ENCODE measurements around the gene KAT5. TPM values are rescaled to one million over a fixed set of nuclear protein-coding genes. Genes with fewer than 3 reads are reported as not detected.

The KAT5 gene
- total and polyA plus RNA-seq, 10 of the 15 experiments (the other 5 are each of a cell fraction or from before 2014, with no cell fraction given), result 3.4 to 66.1 (median 46.3) TPM

GRCh38 chr11:65720211-65720934, 8.3 kb downstream of the KAT5 start, which contains the start of gene RNASEH2C (continued):
- TF ChIP-seq, protein P1, sequence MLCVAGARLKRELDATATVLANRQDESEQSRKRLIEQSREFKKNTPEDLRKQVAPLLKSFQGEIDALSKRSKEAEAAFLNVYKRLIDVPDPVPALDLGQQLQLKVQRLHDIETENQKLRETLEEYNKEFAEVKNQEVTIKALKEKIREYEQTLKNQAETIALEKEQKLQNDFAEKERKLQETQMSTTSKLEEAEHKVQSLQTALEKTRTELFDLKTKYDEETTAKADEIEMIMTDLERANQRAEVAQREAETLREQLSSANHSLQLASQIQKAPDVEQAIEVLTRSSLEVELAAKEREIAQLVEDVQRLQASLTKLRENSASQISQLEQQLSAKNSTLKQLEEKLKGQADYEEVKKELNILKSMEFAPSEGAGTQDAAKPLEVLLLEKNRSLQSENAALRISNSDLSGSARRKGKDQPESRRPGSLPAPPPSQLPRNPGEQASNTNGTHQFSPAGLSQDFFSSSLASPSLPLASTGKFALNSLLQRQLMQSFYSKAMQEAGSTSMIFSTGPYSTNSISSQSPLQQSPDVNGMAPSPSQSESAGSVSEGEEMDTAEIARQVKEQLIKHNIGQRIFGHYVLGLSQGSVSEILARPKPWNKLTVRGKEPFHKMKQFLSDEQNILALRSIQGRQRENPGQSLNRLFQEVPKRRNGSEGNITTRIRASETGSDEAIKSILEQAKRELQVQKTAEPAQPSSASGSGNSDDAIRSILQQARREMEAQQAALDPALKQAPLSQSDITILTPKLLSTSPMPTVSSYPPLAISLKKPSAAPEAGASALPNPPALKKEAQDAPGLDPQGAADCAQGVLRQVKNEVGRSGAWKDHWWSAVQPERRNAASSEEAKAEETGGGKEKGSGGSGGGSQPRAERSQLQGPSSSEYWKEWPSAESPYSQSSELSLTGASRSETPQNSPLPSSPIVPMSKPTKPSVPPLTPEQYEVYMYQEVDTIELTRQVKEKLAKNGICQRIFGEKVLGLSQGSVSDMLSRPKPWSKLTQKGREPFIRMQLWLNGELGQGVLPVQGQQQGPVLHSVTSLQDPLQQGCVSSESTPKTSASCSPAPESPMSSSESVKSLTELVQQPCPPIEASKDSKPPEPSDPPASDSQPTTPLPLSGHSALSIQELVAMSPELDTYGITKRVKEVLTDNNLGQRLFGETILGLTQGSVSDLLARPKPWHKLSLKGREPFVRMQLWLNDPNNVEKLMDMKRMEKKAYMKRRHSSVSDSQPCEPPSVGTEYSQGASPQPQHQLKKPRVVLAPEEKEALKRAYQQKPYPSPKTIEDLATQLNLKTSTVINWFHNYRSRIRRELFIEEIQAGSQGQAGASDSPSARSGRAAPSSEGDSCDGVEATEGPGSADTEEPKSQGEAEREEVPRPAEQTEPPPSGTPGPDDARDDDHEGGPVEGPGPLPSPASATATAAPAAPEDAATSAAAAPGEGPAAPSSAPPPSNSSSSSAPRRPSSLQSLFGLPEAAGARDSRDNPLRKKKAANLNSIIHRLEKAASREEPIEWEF (IDR thresholded peaks at IDR 0.05; ENCODE audit: insufficient replicate concordance, low read depth, low read length), result no peak
- TF ChIP-seq POLR2A (IDR thresholded peaks at IDR 0.05; ENCODE audit: low read depth, low read length) (peak; percentile 97), BCL11A (IDR thresholded peaks at IDR 0.05; ENCODE audit: low read depth, low read length) (no peak), EP300 (IDR thresholded peaks at IDR 0.05; ENCODE audit: borderline replicate concordance in 1 of 2, control insufficient read depth in 1 of 2, low read depth in 2 of 2, low read length in 2 of 2) (no peak), POLR2AphosphoS5 (IDR thresholded peaks at IDR 0.05; ENCODE audit: low read length) (peak; percentile 93), RCOR1 (conservative IDR thresholded peaks at IDR 0.05; ENCODE audit: low read depth, low read length) (no peak), NR2C1 (IDR thresholded peaks at IDR 0.05) (peak; percentile 51), FOXK2 (IDR thresholded peaks at IDR 0.05) (no peak), SIN3A (IDR thresholded peaks at IDR 0.05; ENCODE audit: low read depth, low read length) (peak; percentile 76), RUNX3 (IDR thresholded peaks at IDR 0.05; ENCODE audit: low read length) (peak; percentile 47; the same call in 1 of the 2 replicates), CREM (IDR thresholded peaks at IDR 0.05; ENCODE audit: low read depth) (peak; percentile 84; the same call in 1 of the 2 replicates), RAD51 (IDR thresholded peaks at IDR 0.05) (no peak), ZNF24 (IDR thresholded peaks at IDR 0.05) (no peak), NFYB (IDR thresholded peaks at IDR 0.05; ENCODE audit: insufficient read depth, low read depth, low read length) (no peak), TBL1XR1 (IDR thresholded peaks at IDR 0.05; ENCODE audit: low read depth, low read length) (no peak), ZBTB4 (CRISPR knock-in tag; IDR thresholded peaks at IDR 0.05) (no peak), ZNF217 (IDR thresholded peaks at IDR 0.05) (no peak), ATF7 (IDR thresholded peaks at IDR 0.05; ENCODE audit: low read depth) (no peak)
- TF ChIP-seq, protein P2, sequence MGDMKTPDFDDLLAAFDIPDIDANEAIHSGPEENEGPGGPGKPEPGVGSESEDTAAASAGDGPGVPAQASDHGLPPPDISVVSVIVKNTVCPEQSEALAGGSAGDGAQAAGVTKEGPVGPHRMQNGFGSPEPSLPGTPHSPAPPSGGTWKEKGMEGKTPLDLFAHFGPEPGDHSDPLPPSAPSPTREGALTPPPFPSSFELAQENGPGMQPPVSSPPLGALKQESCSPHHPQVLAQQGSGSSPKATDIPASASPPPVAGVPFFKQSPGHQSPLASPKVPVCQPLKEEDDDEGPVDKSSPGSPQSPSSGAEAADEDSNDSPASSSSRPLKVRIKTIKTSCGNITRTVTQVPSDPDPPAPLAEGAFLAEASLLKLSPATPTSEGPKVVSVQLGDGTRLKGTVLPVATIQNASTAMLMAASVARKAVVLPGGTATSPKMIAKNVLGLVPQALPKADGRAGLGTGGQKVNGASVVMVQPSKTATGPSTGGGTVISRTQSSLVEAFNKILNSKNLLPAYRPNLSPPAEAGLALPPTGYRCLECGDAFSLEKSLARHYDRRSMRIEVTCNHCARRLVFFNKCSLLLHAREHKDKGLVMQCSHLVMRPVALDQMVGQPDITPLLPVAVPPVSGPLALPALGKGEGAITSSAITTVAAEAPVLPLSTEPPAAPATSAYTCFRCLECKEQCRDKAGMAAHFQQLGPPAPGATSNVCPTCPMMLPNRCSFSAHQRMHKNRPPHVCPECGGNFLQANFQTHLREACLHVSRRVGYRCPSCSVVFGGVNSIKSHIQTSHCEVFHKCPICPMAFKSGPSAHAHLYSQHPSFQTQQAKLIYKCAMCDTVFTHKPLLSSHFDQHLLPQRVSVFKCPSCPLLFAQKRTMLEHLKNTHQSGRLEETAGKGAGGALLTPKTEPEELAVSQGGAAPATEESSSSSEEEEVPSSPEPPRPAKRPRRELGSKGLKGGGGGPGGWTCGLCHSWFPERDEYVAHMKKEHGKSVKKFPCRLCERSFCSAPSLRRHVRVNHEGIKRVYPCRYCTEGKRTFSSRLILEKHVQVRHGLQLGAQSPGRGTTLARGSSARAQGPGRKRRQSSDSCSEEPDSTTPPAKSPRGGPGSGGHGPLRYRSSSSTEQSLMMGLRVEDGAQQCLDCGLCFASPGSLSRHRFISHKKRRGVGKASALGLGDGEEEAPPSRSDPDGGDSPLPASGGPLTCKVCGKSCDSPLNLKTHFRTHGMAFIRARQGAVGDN (IDR thresholded peaks at IDR 0.05), result peak; percentile 63; the same call in 1 of the 2 replicates

Measured in GM12878 (cell line).